ENCODE data around the gene GTSE1. TPM values are rescaled to one million over a fixed set of nuclear protein-coding genes. Genes with fewer than 3 reads are reported as not detected.

GTSE1 gene
- total and polyA plus RNA-seq, 4 donors: 1.0 to 2.3 (median 1.2) TPM

- peaks cover 0 to 36% (median 4%) of the 10 kb centered on the region in 4 donors for H3K36me3 ChIP-seq (ENCODE audit: control insufficient read depth in 4 of 4, insufficient read depth in 4 of 4, low read length in 4 of 4)
- no peak overlapping the region for H3K4me3 ChIP-seq
- WGBS, 2 donors: 68 to 69% methylated on average over 24 to 25 of the region's 25 CpGs
- H3K27ac ChIP-seq (ENCODE audit: low read depth in 1 of 2, low read length in 1 of 2): no peak overlapping the region
- ATAC-seq (ENCODE audit: insufficient read depth, low FRiP score) (no peak), DNase-seq (no peak)
- TF ChIP-seq, protein P1, sequence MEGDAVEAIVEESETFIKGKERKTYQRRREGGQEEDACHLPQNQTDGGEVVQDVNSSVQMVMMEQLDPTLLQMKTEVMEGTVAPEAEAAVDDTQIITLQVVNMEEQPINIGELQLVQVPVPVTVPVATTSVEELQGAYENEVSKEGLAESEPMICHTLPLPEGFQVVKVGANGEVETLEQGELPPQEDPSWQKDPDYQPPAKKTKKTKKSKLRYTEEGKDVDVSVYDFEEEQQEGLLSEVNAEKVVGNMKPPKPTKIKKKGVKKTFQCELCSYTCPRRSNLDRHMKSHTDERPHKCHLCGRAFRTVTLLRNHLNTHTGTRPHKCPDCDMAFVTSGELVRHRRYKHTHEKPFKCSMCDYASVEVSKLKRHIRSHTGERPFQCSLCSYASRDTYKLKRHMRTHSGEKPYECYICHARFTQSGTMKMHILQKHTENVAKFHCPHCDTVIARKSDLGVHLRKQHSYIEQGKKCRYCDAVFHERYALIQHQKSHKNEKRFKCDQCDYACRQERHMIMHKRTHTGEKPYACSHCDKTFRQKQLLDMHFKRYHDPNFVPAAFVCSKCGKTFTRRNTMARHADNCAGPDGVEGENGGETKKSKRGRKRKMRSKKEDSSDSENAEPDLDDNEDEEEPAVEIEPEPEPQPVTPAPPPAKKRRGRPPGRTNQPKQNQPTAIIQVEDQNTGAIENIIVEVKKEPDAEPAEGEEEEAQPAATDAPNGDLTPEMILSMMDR (IDR thresholded peaks at IDR 0.05; ENCODE audit: control extremely low read depth, extremely low read depth): no peak
- H3K27me3 ChIP-seq (ENCODE audit: control insufficient read depth in 3 of 3, insufficient read depth in 3 of 3, low read length in 2 of 3): no peaks in the 10 kb centered on the region
- H3K9ac ChIP-seq (ENCODE audit: insufficient read depth in 1 of 2, low read length in 2 of 2): no peak overlapping the region
- H3K9me3 ChIP-seq (ENCODE audit: control insufficient read depth in 4 of 4, insufficient read depth in 3 of 4, low read length in 3 of 4): peaks cover 0 to 5% (median 1%) of the 10 kb centered on the region in 4 donors
- no peaks in the 10 kb centered on the region for H3K4me1 ChIP-seq (ENCODE audit: control insufficient read depth in 5 of 5, insufficient read depth in 5 of 5, low read length in 5 of 5)
Observed at GRCh38 chr22:46362203-46362933, 65.7 kb downstream of the GTSE1 start.

DNA sequence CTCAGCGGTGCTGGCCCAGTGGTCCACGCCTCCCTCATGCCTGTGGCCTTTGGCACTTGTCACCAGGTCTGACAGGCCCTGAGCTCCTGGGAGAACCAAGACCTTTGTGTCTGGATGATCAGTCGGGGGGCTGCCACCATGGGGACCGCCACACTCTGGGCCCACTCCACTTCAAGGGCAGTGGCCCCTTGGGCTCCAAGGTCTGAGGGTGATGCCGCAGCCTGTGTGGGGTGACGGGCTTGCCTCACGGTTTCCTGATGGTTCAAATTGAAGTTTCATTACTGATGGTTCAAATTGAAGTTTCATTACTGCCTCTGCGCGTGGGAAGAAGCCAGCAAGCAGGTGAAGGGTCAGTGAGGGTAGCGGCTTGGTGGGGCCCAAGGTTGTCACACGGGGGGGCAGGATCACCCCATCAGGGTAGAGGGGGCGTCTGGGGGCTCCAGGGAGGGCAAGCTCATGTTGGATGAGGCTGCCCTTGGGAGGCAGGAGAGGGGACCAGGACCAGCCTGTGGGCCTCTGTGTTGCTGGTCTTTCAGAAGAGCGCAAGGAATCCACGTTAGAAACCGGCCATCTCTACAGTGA is 66.4 kb downstream of the GTSE1 start:
- Histone ChIP-seq H3K9ac (ENCODE audit: insufficient read depth in 1 of 2, low read length in 2 of 2) (no peak overlapping the region), H3K27me3 (ENCODE audit: control insufficient read depth in 3 of 3, insufficient read depth in 3 of 3, low read length in 2 of 3) (no peaks in the 10 kb centered on the region), H3K4me3 (no peak overlapping the region), H3K9me3 (ENCODE audit: control insufficient read depth in 4 of 4, insufficient read depth in 3 of 4, low read length in 3 of 4) (peaks cover 0 to 5% (median 1%) of the 10 kb centered on the region in 4 donors), H3K36me3 (ENCODE audit: control insufficient read depth in 4 of 4, insufficient read depth in 4 of 4, low read length in 4 of 4) (peaks cover 0 to 31% (median 3%) of the 10 kb centered on the region in 4 donors), H3K27ac (ENCODE audit: low read depth in 1 of 2, low read length in 1 of 2) (no peak overlapping the region), H3K4me1 (ENCODE audit: control insufficient read depth in 5 of 5, insufficient read depth in 5 of 5, low read length in 5 of 5) (no peaks in the 10 kb centered on the region)
- no peak for ATAC-seq (ENCODE audit: insufficient read depth, low FRiP score)
- DNase-seq: no peak
- TF ChIP-seq, protein P1 (IDR thresholded peaks at IDR 0.05; ENCODE audit: control extremely low read depth, extremely low read depth): no peak
- 89 to 91% methylated on average over 15 of the region's 15 CpGs for WGBS, 2 donors

DNA sequence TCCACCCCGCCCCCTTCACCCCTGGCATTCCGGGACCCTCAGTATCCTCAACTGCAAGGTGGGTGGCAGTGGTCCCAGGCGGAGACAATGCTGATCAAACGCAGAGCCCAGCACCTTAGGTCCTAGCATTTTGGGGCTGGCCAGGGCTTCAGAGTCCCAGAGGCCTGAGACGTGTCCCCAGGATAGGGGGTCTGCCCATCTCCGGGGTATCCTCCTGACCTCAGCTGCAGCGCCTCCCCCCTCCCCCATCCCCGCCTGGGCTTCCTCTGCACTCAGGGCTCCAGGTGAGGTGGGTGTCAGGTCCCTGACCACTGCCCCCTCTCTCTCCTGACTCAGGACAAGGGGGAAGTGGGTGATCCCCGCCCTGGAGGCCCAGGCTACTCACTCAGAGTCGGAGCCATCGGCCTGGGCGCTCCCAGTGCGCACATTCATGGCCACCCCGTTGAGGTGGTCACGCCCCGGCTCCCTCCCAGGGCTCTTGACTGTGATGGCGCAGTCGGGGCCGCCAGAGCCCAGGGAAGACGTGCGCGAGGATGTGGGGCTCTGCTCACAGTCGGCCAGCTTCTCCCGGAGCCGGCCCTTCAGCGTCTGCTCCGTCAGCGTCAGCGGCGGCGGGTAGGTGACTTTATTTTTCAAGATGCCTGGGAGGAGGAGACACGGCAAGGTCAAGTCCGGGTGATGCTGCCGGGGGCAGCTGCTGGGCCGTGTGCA is 67.1 kb downstream of the GTSE1 start:
- peaks cover 0 to 24% (median 3%) of the 10 kb centered on the region in 4 donors for H3K36me3 ChIP-seq (ENCODE audit: control insufficient read depth in 4 of 4, insufficient read depth in 4 of 4, low read length in 4 of 4)
- H3K9me3 ChIP-seq (ENCODE audit: control insufficient read depth in 4 of 4, insufficient read depth in 3 of 4, low read length in 3 of 4): peaks cover 0 to 5% (median 1%) of the 10 kb centered on the region in 4 donors
- H3K27me3 ChIP-seq (ENCODE audit: control insufficient read depth in 3 of 3, insufficient read depth in 3 of 3, low read length in 2 of 3): no peaks in the 10 kb centered on the region
- ATAC-seq (ENCODE audit: insufficient read depth, low FRiP score) (no peak), DNase-seq (no peak)
- TF ChIP-seq, protein P1 (IDR thresholded peaks at IDR 0.05; ENCODE audit: control extremely low read depth, extremely low read depth): no peak
- H3K9ac ChIP-seq (ENCODE audit: insufficient read depth in 1 of 2, low read length in 2 of 2): no peak overlapping the region
- no peak overlapping the region for H3K4me3 ChIP-seq
- WGBS, 2 donors: 83 to 87% methylated on average over 34 to 35 of the region's 35 CpGs
- no peak overlapping the region for H3K27ac ChIP-seq (ENCODE audit: low read depth in 1 of 2, low read length in 1 of 2)
- no peaks in the 10 kb centered on the region for H3K4me1 ChIP-seq (ENCODE audit: control insufficient read depth in 5 of 5, insufficient read depth in 5 of 5, low read length in 5 of 5)
